ENCODE measurements around the gene DCHS2. TPM values are rescaled to one million over a fixed set of nuclear protein-coding genes. Genes with fewer than 3 reads are reported as not detected.

Gene DCHS2
- total and polyA plus RNA-seq, 10 of the 15 experiments (the other 5 are each of a cell fraction or from before 2014, with no cell fraction given) = 0.01 to 0.31 (median 0.06) TPM; not detected in 3

- RAD21 ChIA-PET (ENCODE audit: unreplicated experiment) = interaction anchor here (1.1 kb wide), 1 partner anchor 23 kb away, joined by 3 read pairs; no protein-coding TSS in a partner anchor
- no peak overlapping the region for H2AFZ ChIP-seq (ENCODE audit: control insufficient read depth, low read depth, low read length)
- in situ Hi-C loops (cut with MboI) = no loop called here
- 62% methylated on average over 4 of the region's 4 CpGs for WGBS (ENCODE audit: insufficient coverage, insufficient replicate concordance, low lambda C conversion rate, missing lambda C conversion rate)
- no peaks in the 10 kb centered on the region for H3K36me3 ChIP-seq (ENCODE audit: control insufficient read depth in 2 of 2, insufficient read depth in 2 of 2, low read length in 1 of 2)
- H4K20me1 ChIP-seq (ENCODE audit: control insufficient read depth, insufficient read depth) = no peaks in the 10 kb centered on the region
- H3K4me3 ChIP-seq = no peak overlapping the region
- H3K4me1 ChIP-seq (ENCODE audit: control insufficient read depth, insufficient read depth, low read length) = 0 out of 2 replicates have a peak, but pooled peaks cover 3% of the 10 kb centered on the region
- H3K79me2 ChIP-seq (ENCODE audit: control insufficient read depth, insufficient read depth, low read length) = no peaks in the 10 kb centered on the region
- no peaks in the 10 kb centered on the region for H3K9me3 ChIP-seq (replicated peaks; ENCODE audit: control insufficient read depth, insufficient read depth, low read length)
- FAIRE-seq (no peak), DNase-seq (ENCODE audit: low read depth, low spot score) (no peak), ATAC-seq (no peak)
- POLR2A ChIA-PET = no interaction called here
- H3K27ac ChIP-seq (ENCODE audit: control insufficient read depth, insufficient read depth) = no peak overlapping the region
- no peak overlapping the region for H3K4me2 ChIP-seq (ENCODE audit: control insufficient read depth, insufficient read depth)
- CTCF ChIA-PET = interaction anchor here (2.0 kb wide), 2 partner anchors 7 to 21 kb away, joined by 5 to 6 read pairs; partner anchors contain the start of gene PLRG1
- SMC1A ChIA-PET (ENCODE audit: uncharacterized antibody, unreplicated experiment) = interaction anchor here (1.0 to 1.3 kb wide), 3 partner anchors 9 to 23 kb away, joined by 3 read pairs; no protein-coding TSS in a partner anchor
- TF ChIP-seq CHD1 (IDR thresholded peaks at IDR 0.05; ENCODE audit: low read depth, low read length) (no peak), E4F1 (IDR thresholded peaks at IDR 0.05; ENCODE audit: borderline replicate concordance, partially characterized antibody) (no peak), SUZ12 (IDR thresholded peaks at IDR 0.05; ENCODE audit: unreplicated experiment) (no peak)
- H3K9ac ChIP-seq (ENCODE audit: control insufficient read depth, insufficient read depth, low read length) = no peak overlapping the region
- no peaks in the 10 kb centered on the region for H3K27me3 ChIP-seq (replicated peaks in 1 of 2; ENCODE audit: control insufficient read depth in 2 of 2, insufficient read depth in 2 of 2, low read length in 1 of 2)
- intact Hi-C loops (cut with micrococcal nuclease; ENCODE audit: unreplicated experiment) = no loop called here
- no TSS peak for BruUV-seq (replicated peaks)
These were observed 38.3 kb upstream of the DCHS2 start for GRCh38 chr4:154529728-154530519.

Data from GM12878 (cell line).